ENCODE measurements around the gene SLC2A13. TPM values are rescaled to one million over a fixed set of nuclear protein-coding genes. Genes with fewer than 3 reads are reported as not detected.

Gene SLC2A13
- total and polyA plus RNA-seq, 8 donors, result 2.7 to 10.7 (median 6.8) TPM

- Histone ChIP-seq H3K36me3 (no peaks in the 10 kb centered on the region), H3K9me3 (no peaks in the 10 kb centered on the region), H3K4me1 (peaks cover 0 to 10% (median 6%) of the 10 kb centered on the region in 3 donors), H3K4me3 (no peak overlapping the region), H3K27me3 (no peaks in the 10 kb centered on the region), H3K27ac (no peak overlapping the region)
- intact Hi-C loops (cut with DNase I), result no loop called here
- no peak for DNase-seq
- 35 to 38% methylated on average over 3 of the region's 3 CpGs for WGBS, 2 donors
- peak in 3 of 4 donors; percentile 59 to 61 (median 60) for ATAC-seq
- no peak for FAIRE-seq
- TF ChIP-seq CTCF (IDR thresholded peaks at IDR 0.05), result no peak
Observed at GRCh38 chr12:39892146-39892545, 213.7 kb downstream of the SLC2A13 start.

DNA sequence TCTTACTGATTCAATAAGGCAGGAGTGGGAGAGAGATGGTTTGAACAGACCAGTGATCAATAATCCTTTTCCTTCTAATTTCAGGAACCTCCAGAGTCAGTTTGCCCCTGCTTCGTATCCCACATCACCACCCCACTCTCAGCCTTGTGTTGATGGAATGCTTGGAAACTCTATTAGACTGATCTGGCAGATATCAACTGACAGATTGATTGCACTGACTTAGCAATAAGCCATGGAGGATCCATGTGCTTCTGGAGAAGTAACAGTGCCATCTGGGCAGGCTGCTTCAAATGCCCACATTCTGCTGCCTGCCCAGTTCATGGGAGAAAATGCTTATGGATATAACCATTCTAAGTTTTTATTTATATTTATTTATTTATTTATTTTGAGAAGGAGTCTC is 218.0 kb downstream of the SLC2A13 start:
- peaks cover 0 to 10% (median 6%) of the 10 kb centered on the region in 3 donors for H3K4me1 ChIP-seq
- H3K27ac ChIP-seq, result no peak overlapping the region
- WGBS, 2 donors, result 91 to 95% methylated on average over 1 of the region's 1 CpG
- no peak for TF ChIP-seq CTCF (IDR thresholded peaks at IDR 0.05)
- no peaks in the 10 kb centered on the region for H3K36me3 ChIP-seq
- no peaks in the 10 kb centered on the region for H3K27me3 ChIP-seq
- DNase-seq, result no peak
- intact Hi-C loops (cut with DNase I), result no loop called here
- FAIRE-seq, result no peak
- H3K9me3 ChIP-seq, result no peaks in the 10 kb centered on the region
- H3K4me3 ChIP-seq, result no peak overlapping the region
- no peak for ATAC-seq

GRCh38 chr12:39886106-39886505 is 219.8 kb downstream of the SLC2A13 start:
- no peaks in the 10 kb centered on the region for H3K4me1 ChIP-seq
- H3K4me3 ChIP-seq, result no peak overlapping the region
- ATAC-seq, result no peak
- DNase-seq, result no peak
- no peak for FAIRE-seq
- H3K27ac ChIP-seq, result no peak overlapping the region
- no peak for TF ChIP-seq CTCF (IDR thresholded peaks at IDR 0.05)
- intact Hi-C loops (cut with DNase I), result no loop called here
- H3K27me3 ChIP-seq, result no peaks in the 10 kb centered on the region
- WGBS, 2 donors, result 77 to 86% methylated on average over 3 of the region's 3 CpGs
- no peaks in the 10 kb centered on the region for H3K9me3 ChIP-seq
- no peaks in the 10 kb centered on the region for H3K36me3 ChIP-seq

- H3K4me3 ChIP-seq, result no peak overlapping the region
- H3K4me1 ChIP-seq, result no peaks in the 10 kb centered on the region
- no peaks in the 10 kb centered on the region for H3K9me3 ChIP-seq
- no peaks in the 10 kb centered on the region for H3K36me3 ChIP-seq
- no peak for DNase-seq
- 96 to 98% methylated on average over 2 of the region's 2 CpGs for WGBS, 2 donors
- no peak for ATAC-seq
- H3K27ac ChIP-seq, result no peak overlapping the region
- no peak for FAIRE-seq
- no peak for TF ChIP-seq CTCF (IDR thresholded peaks at IDR 0.05)
- intact Hi-C loops (cut with DNase I), result no loop called here
- H3K27me3 ChIP-seq, result no peaks in the 10 kb centered on the region
Observed at GRCh38 chr12:39884616-39885125, 221.2 kb downstream of the SLC2A13 start.

GRCh38 chr12:39883411-39883810 is 222.5 kb downstream of the SLC2A13 start:
- DNase-seq (no peak), ATAC-seq (no peak), FAIRE-seq (no peak)
- Histone ChIP-seq H3K4me3 (no peak overlapping the region), H3K27me3 (no peaks in the 10 kb centered on the region), H3K9me3 (no peaks in the 10 kb centered on the region), H3K27ac (no peak overlapping the region), H3K4me1 (no peaks in the 10 kb centered on the region), H3K36me3 (no peaks in the 10 kb centered on the region)
- intact Hi-C loops (cut with DNase I), result no loop called here
- no peak for TF ChIP-seq CTCF (IDR thresholded peaks at IDR 0.05)
- 60 to 65% methylated on average over 2 of the region's 2 CpGs for WGBS, 2 donors

All from pancreas (tissue), 10 donors.